Activated CD8-positive, alpha-beta T cell treated with anti-CD3 and anti-CD28 coated beads for 36 hours (primary cell): ENCODE data around the gene NMBR. TPM values are rescaled to one million over a fixed set of nuclear protein-coding genes. Genes with fewer than 3 reads are reported as not detected.
"Not testable (repeated sequence)": the region's sequence is repeated elsewhere in the genome, so short reads cannot be mapped to it uniquely, and the experiment has no call there.

Experiments used
- ATAC-seq: fragments of 200-7000 bp; cut with Tn5 transposase; one replicate; pipeline ENCODE4 v1.10.0; 2021; ENCODE audit warnings: mild to moderate bottlenecking, moderate library complexity
- CTCF ChIA-PET: fragments of 350-600 bp; sonication (Branson Sonifier 250); formaldehyde crosslinking; loops from one replicate; lab custom pipeline; 2021; ENCODE audit warnings: antibody characterized with exemption; lab: Charles Lee
- POLR2A ChIA-PET: fragments of 350-600 bp; sonication (Branson Sonifier 250); formaldehyde crosslinking; loops from one replicate; lab custom pipeline; 2021; ENCODE audit warnings: antibody characterized with exemption; lab: Charles Lee
- DNase-seq: peaks from one replicate; pipeline ENCODE4 v3.0.0-alpha.2; 2020
- H3K27ac Mint-ChIP-seq: one replicate; pipeline ENCODE4 v1.8.0; 2021; ENCODE audit warnings: mild to moderate bottlenecking, mixed read lengths
- H3K27me3 Mint-ChIP-seq: one replicate; pipeline ENCODE4 v1.8.0; 2021; ENCODE audit warnings: mixed read lengths
- H3K36me3 Mint-ChIP-seq: one replicate; pipeline ENCODE4 v1.8.0; 2021; ENCODE audit warnings: low read depth, mixed read lengths
- H3K4me1 Mint-ChIP-seq: one replicate; pipeline ENCODE4 v1.8.0; 2021; ENCODE audit warnings: low read depth, mixed read lengths
- H3K4me3 Mint-ChIP-seq: one replicate; pipeline ENCODE4 v1.8.0; 2021; ENCODE audit warnings: mild to moderate bottlenecking, moderate library complexity, mixed read lengths
- H3K9me3 Mint-ChIP-seq: one replicate; pipeline ENCODE4 v1.8.0; 2021; ENCODE audit warnings: mixed read lengths
- intact Hi-C: fragments of 100-400 bp; cut with micrococcal nuclease; formaldehyde crosslinking; loops from one replicate; pipeline ENCODE4 v1.10.0; 2022
- total RNA-seq, 2 experiments: library from RNA; stranded (reverse); gene quantifications; one replicate each; pipeline ENCODE4 v1.2.3, GENCODE V29; 2021
- TF ChIP-seq, protein P1 (sequence below): fragments of 200-600 bp; IDR thresholded peaks from one replicate; pipeline ENCODE4 v1.8.0; 2022; ENCODE audit warnings: antibody characterized with exemption, mild to moderate bottlenecking

Gene NMBR
- total RNA-seq, 2 experiments from 2014 or later: not detected

DNA sequence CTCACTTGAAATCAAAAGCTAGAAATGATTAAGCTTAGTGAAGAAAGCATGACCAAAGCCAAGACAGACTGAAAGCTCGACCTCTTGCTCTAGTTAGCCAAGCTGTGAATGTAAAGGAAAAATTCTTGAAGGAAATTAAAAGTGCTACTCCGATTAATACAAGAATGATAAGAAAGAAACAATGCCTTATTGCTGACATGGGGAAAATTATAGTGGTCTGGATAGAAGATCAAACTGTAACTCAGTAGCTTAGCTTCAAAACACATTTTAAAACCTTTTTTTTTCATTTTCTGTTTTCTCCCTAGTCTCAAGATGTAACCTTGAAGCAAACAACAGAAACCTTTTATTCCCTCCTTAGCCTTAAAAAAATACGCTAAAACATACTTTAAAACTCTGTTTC lies 25.6 kb downstream of the NMBR start:
- H3K9me3 Mint-ChIP-seq: no peaks in the 10 kb centered on the region
- ATAC-seq (no peak), DNase-seq (no peak)
- no peaks in the 10 kb centered on the region for H3K36me3 Mint-ChIP-seq
- no peak overlapping the region for H3K27ac Mint-ChIP-seq
- no peaks in the 10 kb centered on the region for H3K4me1 Mint-ChIP-seq
- intact Hi-C loops: no loop called here
- ChIA-PET CTCF (interaction anchor here (4.6 kb wide), 1 partner anchor 9 kb away, joined by 27 read pairs; no protein-coding TSS in a partner anchor), POLR2A (no interaction called here)
- H3K4me3 Mint-ChIP-seq: no peak overlapping the region
- peaks cover 3% of the 10 kb centered on the region for H3K27me3 Mint-ChIP-seq
- TF ChIP-seq, protein P1, sequence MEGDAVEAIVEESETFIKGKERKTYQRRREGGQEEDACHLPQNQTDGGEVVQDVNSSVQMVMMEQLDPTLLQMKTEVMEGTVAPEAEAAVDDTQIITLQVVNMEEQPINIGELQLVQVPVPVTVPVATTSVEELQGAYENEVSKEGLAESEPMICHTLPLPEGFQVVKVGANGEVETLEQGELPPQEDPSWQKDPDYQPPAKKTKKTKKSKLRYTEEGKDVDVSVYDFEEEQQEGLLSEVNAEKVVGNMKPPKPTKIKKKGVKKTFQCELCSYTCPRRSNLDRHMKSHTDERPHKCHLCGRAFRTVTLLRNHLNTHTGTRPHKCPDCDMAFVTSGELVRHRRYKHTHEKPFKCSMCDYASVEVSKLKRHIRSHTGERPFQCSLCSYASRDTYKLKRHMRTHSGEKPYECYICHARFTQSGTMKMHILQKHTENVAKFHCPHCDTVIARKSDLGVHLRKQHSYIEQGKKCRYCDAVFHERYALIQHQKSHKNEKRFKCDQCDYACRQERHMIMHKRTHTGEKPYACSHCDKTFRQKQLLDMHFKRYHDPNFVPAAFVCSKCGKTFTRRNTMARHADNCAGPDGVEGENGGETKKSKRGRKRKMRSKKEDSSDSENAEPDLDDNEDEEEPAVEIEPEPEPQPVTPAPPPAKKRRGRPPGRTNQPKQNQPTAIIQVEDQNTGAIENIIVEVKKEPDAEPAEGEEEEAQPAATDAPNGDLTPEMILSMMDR: no peak

GRCh38 chr6:142118925-142119324 lies 28.0 kb downstream of the NMBR start:
- Mint-ChIP-seq H3K4me3 (no peak overlapping the region), H3K4me1 (no peaks in the 10 kb centered on the region), H3K27me3 (peaks cover 5% of the 10 kb centered on the region), H3K36me3 (no peaks in the 10 kb centered on the region), H3K9me3 (no peaks in the 10 kb centered on the region), H3K27ac (no peak overlapping the region)
- no peak for DNase-seq
- ChIA-PET CTCF (no interaction called here), POLR2A (no interaction called here)
- intact Hi-C loops: no loop called here
- no peak for ATAC-seq
- TF ChIP-seq, protein P1: no peak

GRCh38 chr6:142118328-142118727 lies 28.6 kb downstream of the NMBR start:
- no peak overlapping the region for H3K27ac Mint-ChIP-seq
- intact Hi-C loops: no loop called here
- no peaks in the 10 kb centered on the region for H3K9me3 Mint-ChIP-seq
- TF ChIP-seq, protein P1: no peak
- ATAC-seq (no peak), DNase-seq (no peak)
- CTCF ChIA-PET: no interaction called here
- H3K36me3 Mint-ChIP-seq: no peaks in the 10 kb centered on the region
- H3K27me3 Mint-ChIP-seq: peaks cover 6% of the 10 kb centered on the region
- no peak overlapping the region for H3K4me3 Mint-ChIP-seq
- no peaks in the 10 kb centered on the region for H3K4me1 Mint-ChIP-seq
- POLR2A ChIA-PET: no interaction called here

DNA sequence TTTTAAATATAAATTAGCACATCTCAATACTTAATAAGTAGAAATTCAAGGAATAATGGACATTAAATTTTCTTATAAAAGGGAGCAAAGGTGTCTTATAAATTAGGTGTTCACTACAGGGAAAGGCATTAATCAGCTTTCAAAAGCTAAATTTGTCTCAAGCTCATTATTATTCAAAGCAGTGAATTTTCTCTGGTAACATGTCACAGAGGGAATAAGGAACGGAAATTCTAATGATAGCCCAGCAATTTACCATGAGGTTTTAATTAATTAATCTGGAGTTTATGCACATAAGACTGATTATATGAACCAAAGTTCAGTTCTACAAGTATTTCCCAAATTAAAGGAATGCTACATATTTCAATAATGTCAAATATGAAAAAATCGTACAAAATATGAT lies 29.6 kb downstream of the NMBR start:
- H3K9me3 Mint-ChIP-seq: no peaks in the 10 kb centered on the region
- POLR2A ChIA-PET: no interaction called here
- DNase-seq (no peak), ATAC-seq (no peak)
- H3K27ac Mint-ChIP-seq: no peak overlapping the region
- CTCF ChIA-PET: interaction anchor here (0.8 to 1.2 kb wide), 2 partner anchors 11 to 69 kb away, joined by 3 read pairs; no protein-coding TSS in a partner anchor
- TF ChIP-seq, protein P1: no peak
- H3K4me1 Mint-ChIP-seq: no peaks in the 10 kb centered on the region
- no peaks in the 10 kb centered on the region for H3K36me3 Mint-ChIP-seq
- no peak overlapping the region for H3K4me3 Mint-ChIP-seq
- intact Hi-C loops: no loop called here
- H3K27me3 Mint-ChIP-seq: peaks cover 8% of the 10 kb centered on the region

DNA sequence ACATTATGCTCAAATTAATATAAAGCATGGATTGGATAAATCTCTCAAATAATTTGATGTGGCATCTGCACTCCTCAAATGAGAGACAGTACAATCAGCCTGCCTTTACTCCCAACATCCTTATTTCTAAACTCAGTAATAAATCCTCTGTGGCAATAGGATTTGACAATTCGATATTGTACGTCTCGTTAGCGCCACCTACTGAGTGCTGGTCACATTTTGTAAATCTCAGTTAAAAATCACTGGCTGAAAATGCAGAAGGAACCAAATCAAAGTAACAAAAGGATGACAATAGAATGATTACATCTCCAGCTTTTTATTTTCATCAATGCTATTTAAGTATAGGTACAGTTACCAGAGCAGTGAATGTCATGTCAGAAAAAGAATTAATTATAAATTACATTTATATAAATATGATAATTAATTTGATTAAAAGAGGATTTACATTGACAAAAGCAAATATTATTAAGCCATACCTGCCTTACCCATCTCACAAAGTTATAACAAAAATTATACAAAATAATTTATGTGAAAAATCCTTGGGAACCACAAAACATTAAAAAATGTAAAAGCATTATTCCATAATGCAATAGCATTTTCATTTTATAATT lies 34.4 kb downstream of the NMBR start:
- TF ChIP-seq, protein P1: peak; percentile 90
- peaks cover 5% of the 10 kb centered on the region for H3K27me3 Mint-ChIP-seq
- H3K4me1 Mint-ChIP-seq: no peaks in the 10 kb centered on the region
- H3K9me3 Mint-ChIP-seq: no peaks in the 10 kb centered on the region
- DNase-seq (peak; percentile 88), ATAC-seq (no peak)
- H3K27ac Mint-ChIP-seq: no peak overlapping the region
- H3K36me3 Mint-ChIP-seq: no peaks in the 10 kb centered on the region
- CTCF ChIA-PET: interaction anchor here (0.8 to 4.2 kb wide), 17 partner anchors 8 to 128 kb away, joined by 3 to 59 read pairs (median 5); no protein-coding TSS in a partner anchor
- intact Hi-C loops: loop anchor here (1.0 to 5.0 kb wide), 2 partner anchors 123 to 435 kb away; no protein-coding TSS in a partner anchor
- no peak overlapping the region for H3K4me3 Mint-ChIP-seq
- POLR2A ChIA-PET: no interaction called here

- H3K4me1 Mint-ChIP-seq, H3K27ac Mint-ChIP-seq, POLR2A ChIA-PET, H3K9me3 Mint-ChIP-seq, H3K27me3 Mint-ChIP-seq, DNase-seq, H3K36me3 Mint-ChIP-seq, ATAC-seq, H3K4me3 Mint-ChIP-seq: not testable (repeated sequence)
- CTCF ChIA-PET: interaction anchor here (0.7 to 4.2 kb wide), 6 partner anchors 10 to 448 kb away, joined by 3 to 59 read pairs (median 10); no protein-coding TSS in a partner anchor
- intact Hi-C loops: loop anchor here (5.0 kb wide), 1 partner anchor 434 kb away; no protein-coding TSS in a partner anchor
These were observed 36.1 kb downstream of the NMBR start for GRCh38 chr6:142110820-142111219.

- DNase-seq, H3K36me3 Mint-ChIP-seq, H3K27me3 Mint-ChIP-seq, POLR2A ChIA-PET, intact Hi-C loops, H3K27ac Mint-ChIP-seq, H3K9me3 Mint-ChIP-seq, H3K4me3 Mint-ChIP-seq, H3K4me1 Mint-ChIP-seq, ATAC-seq: not testable (repeated sequence)
- CTCF ChIA-PET: interaction anchor here (1.2 to 1.3 kb wide), 2 partner anchors 8 to 116 kb away, joined by 3 read pairs; no protein-coding TSS in a partner anchor
These were observed 42.1 kb downstream of the NMBR start for GRCh38 chr6:142104820-142105219.
